K562 (cell line): ENCODE results near the gene MRPL54. TPM values are rescaled to one million over a fixed set of nuclear protein-coding genes. Genes with fewer than 3 reads are reported as not detected.

Experiments used
- ATAC-seq: fragments of 200-7000 bp; cut with Tn5 transposase; 3 replicates; pipeline ENCODE4 v1.9.1; 2020; ENCODE audit warnings: moderate library complexity
- BruUV-seq: library from RNA; stranded (reverse); fragments of 400-500 nt; replicated peaks from 2 replicates; lab custom pipeline; 2021; lab: Mats Ljungman, UMichigan
- CTCF ChIA-PET: fragments of 300-600 bp; formaldehyde crosslinking; extraction: SDS; loops from one replicate; lab custom pipeline; 2021; ENCODE audit warnings: low intra/inter-chr PET ratio; lab: Yijun Ruan, JAX
- POLR2A ChIA-PET: fragments of 300-600, 350-650 bp; sonication (Branson Sonifier 250); formaldehyde crosslinking; extraction: SDS; loops from one replicate; lab custom pipeline; 2021; ENCODE audit warnings: antibody characterized with exemption, inconsistent platforms; lab: Yijun Ruan, JAX
- DNase-seq, 4 experiments: peaks; one replicate each; pipeline versions ENCODE4 v3.0.0 to v3.0.0-alpha.2; 2011 to 2018; ENCODE audit warnings: low spot score in 3 of 4, mixed read lengths in 3 of 4; ENCODE audit errors: extremely low read depth in 1 of 4
- FAIRE-seq: peaks from 2 replicates; lab custom pipeline; 2011; peaks lifted over from hg19 to GRCh38; lab: Jason Lieb, UNC
- H2AFZ ChIP-seq: 2 replicates; pipeline ENCODE4 v1.6.0; 2011; ENCODE audit warnings: low read depth, low read length, control low read depth, inconsistent platforms
- H3K27ac ChIP-seq: fragments of 200-600 bp; 3 replicates; pipeline ENCODE4 v1.8.0; 2011; ENCODE audit warnings: low read depth, mild to moderate bottlenecking, control low read depth, inconsistent platforms, low read length, moderate library complexity, mixed read lengths; ENCODE audit errors: extremely low read depth
- H3K27me3 ChIP-seq, 2 experiments: fragments of 300-600 bp in 1 of 2; 2 replicates in 1 of 2; 3 replicates in 1 of 2; pipeline versions ENCODE4 v1.6.0 to v1.8.0; 2011; ENCODE audit warnings: inconsistent platforms in 2 of 2, low read length in 2 of 2, mild to moderate bottlenecking in 1 of 2, mixed read lengths in 1 of 2, moderate library complexity in 1 of 2; ENCODE audit not compliant: control insufficient read depth in 2 of 2, insufficient read depth in 2 of 2
- H3K36me3 ChIP-seq: fragments of 300-600 bp; 3 replicates; pipeline ENCODE4 v1.8.0; 2011; ENCODE audit warnings: mild to moderate bottlenecking, low read length, inconsistent platforms; ENCODE audit not compliant: control insufficient read depth, insufficient read depth
- H3K4me1 ChIP-seq, 2 experiments: fragments of 200-600 bp in 1 of 2; replicated peaks in 1 of 2; 2 replicates in 1 of 2; 3 replicates in 1 of 2; pipeline versions ENCODE4 v1.5.1 to v1.8.0; 2011; ENCODE audit warnings: inconsistent platforms in 2 of 2, low read length in 2 of 2, mild to moderate bottlenecking in 1 of 2, mixed read lengths in 1 of 2, moderate library complexity in 1 of 2; ENCODE audit not compliant: control insufficient read depth in 2 of 2, insufficient read depth in 2 of 2
- H3K4me2 ChIP-seq: 2 replicates; pipeline ENCODE4 v1.6.1; 2011; ENCODE audit warnings: low read length, control low read depth, inconsistent platforms, mixed read lengths; ENCODE audit not compliant: insufficient read depth
- H3K4me3 ChIP-seq: fragments of 200-600 bp; sonication (generic), shearing (Covaris generic); 2 replicates; pipeline ENCODE4 v1.5.1; 2016; ENCODE audit warnings: control low read depth, inconsistent platforms
- H3K79me2 ChIP-seq: fragments of 200-600 bp; 3 replicates; pipeline ENCODE4 v1.8.0; 2011; ENCODE audit warnings: low read length, inconsistent platforms; ENCODE audit not compliant: control insufficient read depth, insufficient read depth
- H3K9ac ChIP-seq, 2 experiments: 2 replicates each; pipeline versions ENCODE4 v1.6.0 to v1.6.1; 2011; ENCODE audit warnings: low read depth in 2 of 2, low read length in 2 of 2, control low read depth in 1 of 2, inconsistent platforms in 1 of 2, mild to moderate bottlenecking in 1 of 2, mixed read lengths in 1 of 2; ENCODE audit not compliant: insufficient read depth in 1 of 2
- H3K9me1 ChIP-seq: one replicate; pipeline ENCODE4 v1.6.0; 2011; ENCODE audit warnings: inconsistent platforms, mild to moderate bottlenecking, low read length, moderate library complexity; ENCODE audit not compliant: control insufficient read depth, insufficient read depth
- H3K9me3 ChIP-seq: replicated peaks from 2 replicates; pipeline ENCODE4 v1.5.1; 2011; ENCODE audit warnings: low read depth, low read length, inconsistent platforms; ENCODE audit not compliant: control insufficient read depth, insufficient read depth
- H4K20me1 ChIP-seq: replicated peaks from 2 replicates; pipeline ENCODE4 v1.6.1; 2011; ENCODE audit warnings: low read length, inconsistent platforms, mixed read lengths; ENCODE audit not compliant: control insufficient read depth, insufficient read depth
- BCOR ChIP-seq: fragments of 450-650 bp; IDR thresholded peaks from 2 replicates; pipeline ENCODE4 v1.6.1; 2016
- BHLHE40 ChIP-seq: IDR thresholded peaks from 2 replicates; pipeline ENCODE4 v1.6.1; 2011; ENCODE audit warnings: low read length, improper control_type of control experiment
- CBX1 ChIP-seq: sonication (generic); IDR thresholded peaks from 2 replicates; pipeline ENCODE4 v1.6.1; 2016; ENCODE audit warnings: antibody characterized with exemption, low read depth, mild to moderate bottlenecking
- KDM1A ChIP-seq, 2 experiments: fragments of 450-650 bp; IDR thresholded peaks; 2 replicates each; pipeline ENCODE4 v1.6.1; 2016; ENCODE audit warnings: mild to moderate bottlenecking in 2 of 2
- NFIC ChIP-seq: fragments of 450-650 bp; IDR thresholded peaks from 2 replicates; pipeline ENCODE4 v1.6.1; 2017; ENCODE audit warnings: mild to moderate bottlenecking, inconsistent platforms
- NFIX ChIP-seq: fragments of 250-450 bp; sonication (Bioruptor Pico); IDR thresholded peaks from 2 replicates; pipeline ENCODE4 v1.4.0; 2020; ENCODE audit warnings: low read depth, mild to moderate bottlenecking, moderate library complexity
- RBM25 ChIP-seq: fragments of 200-400 bp; formaldehyde crosslinking; IDR thresholded peaks from 2 replicates; pipeline ENCODE4 v1.6.1; 2018; ENCODE audit warnings: low read length, low read depth, moderate library complexity; ENCODE audit not compliant: severe bottlenecking
- RFX7 ChIP-seq: fragments of 250-450 bp; sonication (Bioruptor Pico); IDR thresholded peaks from 2 replicates; pipeline ENCODE4 v1.5.1; 2021; ENCODE audit warnings: mild to moderate bottlenecking
- ZBTB26 ChIP-seq: fragments of 450-650 bp; formaldehyde crosslinking; IDR thresholded peaks from 2 replicates; pipeline ENCODE4 v1.4.0; 2022; ENCODE audit warnings: missing genetic modification characterization
- ZFP36 ChIP-seq: fragments of 150-350 bp; IDR thresholded peaks from 2 replicates; pipeline ENCODE4 v1.6.1; 2018; ENCODE audit warnings: low read length, low read depth; ENCODE audit not compliant: partially characterized antibody
- ZNF436 ChIP-seq: fragments of 250-450, 450-650 bp; sonication (Bioruptor Pico); formaldehyde crosslinking; IDR thresholded peaks from 2 replicates; pipeline ENCODE4 v1.7.0; 2020; ENCODE audit warnings: mild to moderate bottlenecking
- ZNF766 ChIP-seq: fragments of 200-800 bp; sonication (Bioruptor generic); conservative IDR thresholded peaks from 2 replicates; pipeline ENCODE4 v1.6.1; 2016; ENCODE audit warnings: missing genetic modification characterization, missing compliant biosample characterization
- WGBS: fragments of 100-300 bp; shearing (Covaris generic); methylation state at CpG from one replicate; pipeline ENCODE4 v1.1.6; 2016; ENCODE audit warnings: low coverage, mixed read lengths; ENCODE audit not compliant: insufficient coverage; ENCODE audit errors: missing lambda C conversion rate; 5-methylcytosine and 5-hydroxymethylcytosine counted together
- in situ Hi-C: fragments of 300-500 bp; cut with MboI; formaldehyde crosslinking; loops from 4 replicates; pipeline ENCODE4 v1.15.0; 2018; ENCODE audit warnings: inconsistent platforms, mixed read lengths
- intact Hi-C: fragments of 100-400 bp; cut with micrococcal nuclease; formaldehyde crosslinking; loops from 2 replicates; pipeline ENCODE4 v1.14.2; 2022
- polyA plus RNA-seq, 8 experiments: library from polyadenylated mRNA; depleted of rRNA in 4 of 8; stranded (reverse) in 5 of 8; unstranded in 3 of 8; fragments of >200 nt; fragmentation: Nextera tagmentation in 2 of 8; fragmentation: Illumina TruSeq in 1 of 8; extraction: Ambion mirVana in 2 of 8; extraction: Trizol in 1 of 8; gene quantifications; 2 replicates each; pipeline versions ENCODE4 v1.2.1 to v1.2.3, GENCODE V29; 2011 to 2014; ENCODE audit warnings: inconsistent platforms in 1 of 8, missing spikeins in 1 of 8
- total RNA-seq, 7 experiments: library from RNA; depleted of rRNA in 6 of 7; stranded (reverse); fragments of >200 nt in 6 of 7; fragmentation: Illumina TruSeq in 2 of 7; extraction: Trizol in 2 of 7; gene quantifications; 2 replicates each; pipeline versions ENCODE4 v1.2.1 to v1.2.3, GENCODE V29; 2011 to 2021; ENCODE audit warnings: low replicate concordance in 1 of 7
- TF ChIP-seq, protein P1 (sequence below), 2 experiments: fragments of 450-650 bp; IDR thresholded peaks; 2 replicates each; pipeline ENCODE4 v1.6.1; 2016; ENCODE audit warnings: mild to moderate bottlenecking in 2 of 2, borderline replicate concordance in 1 of 2, low read depth in 1 of 2, moderate library complexity in 1 of 2

MRPL54 gene
- total and polyA plus RNA-seq, 9 of the 15 experiments (the other 6 are each of a cell fraction or from before 2014, with no cell fraction given), result 3.5 to 120 (median 56.9) TPM

- in situ Hi-C loops (no loop called here), intact Hi-C loops (no loop called here)
- CTCF ChIA-PET, result interaction anchor here (0.6 kb wide), 1 partner anchor 28 kb away, joined by 5 read pairs; no protein-coding TSS in a partner anchor
- Histone ChIP-seq H3K9me3 (no peaks in the 10 kb centered on the region), H3K36me3 (peaks cover 2% of the 10 kb centered on the region; the same call in 1 of the 3 replicates), H3K79me2 (no peaks in the 10 kb centered on the region), H3K9ac (no peak overlapping the region), H2AFZ (no peak overlapping the region), H3K27ac (no peak overlapping the region), H3K4me3 (no peak overlapping the region)
- ATAC-seq, result no peak
- FAIRE-seq, result no peak
- TF ChIP-seq ZNF436 (CRISPR knock-in tag) (peak; percentile 84; the same call in 1 of the 2 replicates), CBX1 (0 out of 2 replicates have a peak, but pooled peaks have one; percentile 26), ZBTB26 (CRISPR knock-in tag) (no peak), BCOR (peak; percentile 87), KDM1A (IDR thresholded peaks at IDR 0.05) (peak in 1 of 2 experiments; percentile 53; a peak in 1 of 4 replicates), RFX7 (CRISPR knock-in tag) (no peak), NFIX (0 out of 2 replicates have a peak, but pooled peaks have one; percentile 2), NFIC (peak; percentile 92), ZFP36 (peak; percentile 96), ZNF766 (no peak), BHLHE40 (no peak), RBM25 (peak; percentile 39)
- TF ChIP-seq, protein P1, sequence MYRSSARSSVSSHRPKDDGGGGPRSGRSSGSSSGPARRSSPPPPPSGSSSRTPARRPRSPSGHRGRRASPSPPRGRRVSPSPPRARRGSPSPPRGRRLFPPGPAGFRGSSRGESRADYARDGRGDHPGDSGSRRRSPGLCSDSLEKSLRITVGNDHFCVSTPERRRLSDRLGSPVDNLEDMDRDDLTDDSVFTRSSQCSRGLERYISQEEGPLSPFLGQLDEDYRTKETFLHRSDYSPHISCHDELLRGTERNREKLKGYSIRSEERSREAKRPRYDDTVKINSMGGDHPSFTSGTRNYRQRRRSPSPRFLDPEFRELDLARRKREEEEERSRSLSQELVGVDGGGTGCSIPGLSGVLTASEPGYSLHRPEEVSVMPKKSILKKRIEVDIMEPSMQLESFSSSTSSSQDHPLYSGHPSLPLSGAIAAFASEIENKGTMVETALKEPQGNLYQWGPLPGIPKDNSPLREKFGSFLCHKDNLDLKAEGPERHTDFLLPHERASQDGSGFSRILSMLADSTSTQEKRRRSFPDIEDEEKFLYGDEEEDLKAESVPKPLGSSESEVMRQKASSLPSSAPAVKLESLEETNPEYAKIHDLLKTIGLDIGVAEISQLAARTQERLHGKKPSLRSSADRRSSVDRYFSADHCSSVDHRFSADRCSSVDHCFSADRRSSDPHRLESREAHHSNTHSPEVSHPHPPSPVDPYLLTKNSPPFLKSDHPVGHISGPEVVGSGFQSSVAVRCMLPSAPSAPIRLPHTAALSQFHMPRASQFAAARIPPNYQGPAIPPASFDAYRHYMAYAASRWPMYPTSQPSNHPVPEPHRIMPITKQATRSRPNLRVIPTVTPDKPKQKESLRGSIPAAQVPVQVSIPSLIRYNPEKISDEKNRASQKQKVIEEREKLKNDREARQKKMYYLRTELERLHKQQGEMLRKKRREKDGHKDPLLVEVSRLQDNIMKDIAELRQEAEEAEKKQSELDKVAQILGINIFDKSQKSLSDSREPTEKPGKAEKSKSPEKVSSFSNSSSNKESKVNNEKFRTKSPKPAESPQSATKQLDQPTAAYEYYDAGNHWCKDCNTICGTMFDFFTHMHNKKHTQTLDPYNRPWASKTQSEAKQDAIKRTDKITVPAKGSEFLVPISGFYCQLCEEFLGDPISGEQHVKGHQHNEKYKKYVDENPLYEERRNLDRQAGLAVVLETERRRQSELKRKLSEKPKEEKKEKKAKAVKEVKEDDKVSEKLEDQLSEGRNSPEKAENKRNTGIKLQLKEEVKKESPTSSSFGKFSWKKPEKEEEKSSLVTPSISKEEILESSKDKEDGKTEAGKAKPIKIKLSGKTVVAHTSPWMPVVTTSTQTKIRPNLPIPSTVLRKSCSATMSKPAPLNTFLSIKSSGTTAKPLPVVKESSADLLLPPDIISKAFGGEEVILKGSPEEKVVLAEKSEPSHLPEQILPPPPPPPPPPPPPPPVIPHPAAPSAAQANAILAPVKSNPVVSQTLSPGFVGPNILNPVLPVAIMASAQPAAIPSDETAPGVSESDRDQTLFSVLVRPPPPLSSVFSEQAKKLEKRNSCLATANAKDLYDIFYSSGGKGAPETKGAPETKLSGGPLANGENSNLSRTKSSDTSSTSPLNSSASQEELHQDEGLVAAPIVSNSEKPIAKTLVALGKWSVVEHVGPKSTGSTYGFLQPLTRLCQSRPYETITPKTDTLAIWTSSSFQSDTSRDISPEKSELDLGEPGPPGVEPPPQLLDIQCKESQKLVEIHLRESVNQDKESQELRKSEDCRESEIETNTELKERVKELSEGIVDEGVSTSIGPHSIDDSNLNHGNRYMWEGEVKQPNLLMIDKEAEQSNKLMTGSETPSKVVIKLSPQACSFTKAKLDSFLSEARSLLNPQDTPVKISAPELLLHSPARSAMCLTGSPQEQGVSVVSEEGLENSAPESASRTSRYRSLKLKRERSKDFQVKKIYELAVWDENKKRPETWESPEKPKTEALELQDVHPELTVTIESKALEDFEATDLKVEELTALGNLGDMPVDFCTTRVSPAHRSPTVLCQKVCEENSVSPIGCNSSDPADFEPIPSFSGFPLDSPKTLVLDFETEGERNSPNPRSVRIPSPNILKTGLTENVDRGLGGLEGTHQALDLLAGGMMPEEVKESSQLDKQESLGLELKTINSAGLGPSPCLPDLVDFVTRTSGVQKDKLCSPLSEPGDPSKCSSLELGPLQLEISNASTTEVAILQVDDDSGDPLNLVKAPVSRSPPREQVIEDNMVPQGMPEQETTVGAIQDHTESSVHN (IDR thresholded peaks at IDR 0.05; ENCODE audit: borderline replicate concordance in 1 of 2, low read depth in 1 of 2), result no peak
- TF ChIP-seq, all 486 proteins: peak for 8
- no peaks in the 10 kb centered on the region for H4K20me1 ChIP-seq
- no peaks in the 10 kb centered on the region for H3K27me3 ChIP-seq
- WGBS, result 21% methylated on average over 7 of the region's 8 CpGs
- DNase-seq, result no peak
- H3K4me1 ChIP-seq, result peaks cover 0 to 15% of the 10 kb centered on the region in 2 experiments; a peak in 3 of 5 replicates
- BruUV-seq, result no TSS peak
- POLR2A ChIA-PET, result interaction anchor here (1.9 kb wide), 1 partner anchor 17 kb away, joined by 5 read pairs; the partner anchor contains the start of gene MRPL54
- H3K9me1 ChIP-seq, result no peaks in the 10 kb centered on the region
- no peak overlapping the region for H3K4me2 ChIP-seq
Measured at GRCh38 chr19:3745363-3746045, 17.0 kb upstream of the MRPL54 start.
